ENCODE measurements around the gene C2orf72. TPM values are rescaled to one million over a fixed set of nuclear protein-coding genes. Genes with fewer than 3 reads are reported as not detected.
A peak's percentile ranks its signal among the peaks of the same experiment; 100 is the strongest.

C2orf72 gene
- total and polyA plus RNA-seq, 2 of the 13 experiments (the other 11 are each of a cell fraction or from before 2014, with no cell fraction given) = 147 to 203 TPM

GRCh38 chr2:231000211-231000904 lies 37.0 kb upstream of the C2orf72 start (continued):
- TF ChIP-seq, protein P1, sequence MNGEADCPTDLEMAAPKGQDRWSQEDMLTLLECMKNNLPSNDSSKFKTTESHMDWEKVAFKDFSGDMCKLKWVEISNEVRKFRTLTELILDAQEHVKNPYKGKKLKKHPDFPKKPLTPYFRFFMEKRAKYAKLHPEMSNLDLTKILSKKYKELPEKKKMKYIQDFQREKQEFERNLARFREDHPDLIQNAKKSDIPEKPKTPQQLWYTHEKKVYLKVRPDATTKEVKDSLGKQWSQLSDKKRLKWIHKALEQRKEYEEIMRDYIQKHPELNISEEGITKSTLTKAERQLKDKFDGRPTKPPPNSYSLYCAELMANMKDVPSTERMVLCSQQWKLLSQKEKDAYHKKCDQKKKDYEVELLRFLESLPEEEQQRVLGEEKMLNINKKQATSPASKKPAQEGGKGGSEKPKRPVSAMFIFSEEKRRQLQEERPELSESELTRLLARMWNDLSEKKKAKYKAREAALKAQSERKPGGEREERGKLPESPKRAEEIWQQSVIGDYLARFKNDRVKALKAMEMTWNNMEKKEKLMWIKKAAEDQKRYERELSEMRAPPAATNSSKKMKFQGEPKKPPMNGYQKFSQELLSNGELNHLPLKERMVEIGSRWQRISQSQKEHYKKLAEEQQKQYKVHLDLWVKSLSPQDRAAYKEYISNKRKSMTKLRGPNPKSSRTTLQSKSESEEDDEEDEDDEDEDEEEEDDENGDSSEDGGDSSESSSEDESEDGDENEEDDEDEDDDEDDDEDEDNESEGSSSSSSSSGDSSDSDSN (CRISPR knock-in tag; IDR thresholded peaks at IDR 0.05) = 0 out of 2 replicates have a peak, but pooled peaks have one; percentile 24
- TF ChIP-seq JUND (CRISPR knock-in tag; IDR thresholded peaks at IDR 0.05) (peak; percentile 37; the same call in 1 of the 2 replicates), MXD3 (CRISPR knock-in tag; IDR thresholded peaks at IDR 0.05) (no peak; the same call in 1 of the 2 replicates), REL (CRISPR knock-in tag; conservative IDR thresholded peaks at IDR 0.05) (no peak), TSC22D2 (CRISPR knock-in tag; IDR thresholded peaks at IDR 0.05; ENCODE audit: borderline replicate concordance) (peak; percentile 71; the same call in 1 of the 2 replicates), ZNF768 (CRISPR knock-in tag; IDR thresholded peaks at IDR 0.05) (peak; percentile 41; the same call in 1 of the 2 replicates), NFE2L2 (IDR thresholded peaks at IDR 0.05; ENCODE audit: low read length) (no peak), ZNF777 (CRISPR knock-in tag; IDR thresholded peaks at IDR 0.05) (no peak), ZFY (CRISPR knock-in tag; IDR thresholded peaks at IDR 0.05) (0 out of 2 replicates have a peak, but pooled peaks have one; percentile 34), PRMT3 (CRISPR knock-in tag; IDR thresholded peaks at IDR 0.05; ENCODE audit: borderline replicate concordance, low read depth) (no peak), SAFB2 (CRISPR knock-in tag; IDR thresholded peaks at IDR 0.05; ENCODE audit: borderline replicate concordance, low read depth) (no peak), PPARG (CRISPR knock-in tag; conservative IDR thresholded peaks at IDR 0.05) (no peak), GABPB1 (CRISPR knock-in tag; IDR thresholded peaks at IDR 0.05) (peak; percentile 44; the same call in 1 of the 2 replicates), ZBTB1 (CRISPR knock-in tag; IDR thresholded peaks at IDR 0.05; ENCODE audit: borderline replicate concordance) (no peak), ELF3 (CRISPR knock-in tag; IDR thresholded peaks at IDR 0.05) (0 out of 2 replicates have a peak, but pooled peaks have one; percentile 46), ZNF530 (CRISPR knock-in tag; IDR thresholded peaks at IDR 0.05; ENCODE audit: low read depth) (no peak), SOX5 (CRISPR knock-in tag; IDR thresholded peaks at IDR 0.05; ENCODE audit: borderline replicate concordance) (0 out of 2 replicates have a peak, but pooled peaks have one; percentile 9), PCBP2 (optimal IDR thresholded peaks at IDR 0.05; ENCODE audit: low read depth, low read length, poor library complexity, severe bottlenecking) (no peak), HIC2 (CRISPR knock-in tag; IDR thresholded peaks at IDR 0.05; ENCODE audit: low read depth) (peak; percentile 71)
- TF ChIP-seq, protein P2, sequence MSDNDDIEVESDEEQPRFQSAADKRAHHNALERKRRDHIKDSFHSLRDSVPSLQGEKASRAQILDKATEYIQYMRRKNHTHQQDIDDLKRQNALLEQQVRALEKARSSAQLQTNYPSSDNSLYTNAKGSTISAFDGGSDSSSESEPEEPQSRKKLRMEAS (IDR thresholded peaks at IDR 0.05) = no peak
- TF ChIP-seq, protein P3, sequence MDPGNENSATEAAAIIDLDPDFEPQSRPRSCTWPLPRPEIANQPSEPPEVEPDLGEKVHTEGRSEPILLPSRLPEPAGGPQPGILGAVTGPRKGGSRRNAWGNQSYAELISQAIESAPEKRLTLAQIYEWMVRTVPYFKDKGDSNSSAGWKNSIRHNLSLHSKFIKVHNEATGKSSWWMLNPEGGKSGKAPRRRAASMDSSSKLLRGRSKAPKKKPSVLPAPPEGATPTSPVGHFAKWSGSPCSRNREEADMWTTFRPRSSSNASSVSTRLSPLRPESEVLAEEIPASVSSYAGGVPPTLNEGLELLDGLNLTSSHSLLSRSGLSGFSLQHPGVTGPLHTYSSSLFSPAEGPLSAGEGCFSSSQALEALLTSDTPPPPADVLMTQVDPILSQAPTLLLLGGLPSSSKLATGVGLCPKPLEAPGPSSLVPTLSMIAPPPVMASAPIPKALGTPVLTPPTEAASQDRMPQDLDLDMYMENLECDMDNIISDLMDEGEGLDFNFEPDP (CRISPR knock-in tag; conservative IDR thresholded peaks at IDR 0.05) = no peak
- TF ChIP-seq, protein P4, sequence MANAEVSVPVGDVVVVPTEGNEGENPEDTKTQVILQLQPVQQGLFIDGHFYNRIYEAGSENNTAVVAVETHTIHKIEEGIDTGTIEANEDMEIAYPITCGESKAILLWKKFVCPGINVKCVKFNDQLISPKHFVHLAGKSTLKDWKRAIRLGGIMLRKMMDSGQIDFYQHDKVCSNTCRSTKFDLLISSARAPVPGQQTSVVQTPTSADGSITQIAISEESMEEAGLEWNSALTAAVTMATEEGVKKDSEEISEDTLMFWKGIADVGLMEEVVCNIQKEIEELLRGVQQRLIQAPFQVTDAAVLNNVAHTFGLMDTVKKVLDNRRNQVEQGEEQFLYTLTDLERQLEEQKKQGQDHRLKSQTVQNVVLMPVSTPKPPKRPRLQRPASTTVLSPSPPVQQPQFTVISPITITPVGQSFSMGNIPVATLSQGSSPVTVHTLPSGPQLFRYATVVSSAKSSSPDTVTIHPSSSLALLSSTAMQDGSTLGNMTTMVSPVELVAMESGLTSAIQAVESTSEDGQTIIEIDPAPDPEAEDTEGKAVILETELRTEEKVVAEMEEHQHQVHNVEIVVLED (CRISPR knock-in tag; IDR thresholded peaks at IDR 0.05; ENCODE audit: borderline replicate concordance) = 0 out of 2 replicates have a peak, but pooled peaks have one; percentile 16

Data from HepG2 (cell line).